ENCODE data around the gene GATAD2A.

The GATAD2A gene

DNA sequence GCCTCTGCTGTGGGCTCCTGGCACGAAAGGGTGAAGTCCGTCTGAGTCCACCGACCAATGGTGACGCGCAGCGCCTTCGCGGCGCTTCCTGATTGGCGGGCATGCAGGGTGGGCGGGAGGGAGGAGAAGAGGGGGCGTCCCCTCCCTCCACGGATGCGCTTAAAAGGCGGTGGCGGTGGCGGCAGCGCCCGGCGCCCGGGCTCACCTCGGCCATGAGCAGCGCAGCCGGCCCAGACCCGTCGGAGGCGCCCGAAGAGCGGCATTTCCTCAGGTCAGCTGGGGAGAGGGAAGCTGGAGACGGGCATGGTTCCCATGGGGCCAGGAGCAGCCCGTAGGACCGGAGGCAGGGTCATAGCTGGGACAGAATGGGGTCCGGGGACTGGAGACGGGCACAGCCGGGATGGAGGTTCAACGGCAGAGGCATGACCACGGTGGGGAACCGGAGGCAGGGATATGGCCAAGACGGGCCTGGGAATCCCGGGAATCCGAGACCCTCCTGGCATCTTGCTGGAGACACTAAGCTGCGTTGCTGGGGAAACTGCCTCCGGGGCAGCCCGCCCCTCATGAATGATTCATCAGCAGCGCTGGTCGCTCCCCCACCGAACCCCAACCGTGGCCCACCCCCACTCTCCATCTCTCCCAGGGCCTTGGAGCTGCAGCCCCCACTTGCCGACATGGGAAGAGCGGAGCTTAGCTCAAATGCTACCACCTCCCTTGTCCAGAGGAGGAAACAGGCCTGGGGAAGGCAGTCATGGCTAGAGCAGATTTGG, 123.4 kb downstream of the GATAD2A start, which contains the start of gene YJEFN3:
YJEFN3 (plus strand) TSS at position 191 of the 770 bp plus-strand sequence; CDS start at position 213, 22 bp downstream.
- no peak for DNase-seq (ENCODE audit: low read depth in 3 of 3, low spot score in 1 of 3)

DNA sequence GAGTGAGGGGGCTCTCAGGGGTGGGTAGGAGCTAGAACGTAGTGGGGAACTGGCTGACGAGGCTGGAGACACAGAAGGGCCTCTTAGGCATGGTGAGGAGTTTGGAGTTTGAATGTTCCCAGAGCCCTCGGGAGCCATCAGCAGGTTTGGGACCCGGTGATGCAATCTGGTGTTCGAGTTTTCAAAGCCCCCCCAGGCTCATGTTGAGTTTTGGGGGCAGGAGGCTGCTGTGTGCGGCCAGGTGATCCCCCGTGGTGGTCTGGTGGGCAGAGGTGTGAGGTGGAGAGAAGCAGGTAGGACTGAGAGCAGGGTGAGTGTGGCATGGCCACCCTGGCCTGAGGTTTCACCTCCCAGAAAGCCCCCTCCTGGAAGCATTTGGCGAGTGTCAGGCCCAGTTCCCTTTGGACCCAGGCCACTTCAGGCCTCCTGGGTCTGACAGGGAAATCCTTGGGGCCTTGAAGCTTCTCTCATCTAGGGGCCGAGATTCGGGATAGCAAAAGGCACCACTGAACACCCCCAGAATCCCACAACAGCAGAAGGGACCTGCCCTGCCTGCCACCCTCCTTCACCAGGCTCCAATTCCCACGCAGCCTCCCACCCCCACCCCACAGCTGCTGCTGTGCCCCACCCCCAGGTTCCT, 124.4 kb downstream of the GATAD2A start:
- DNase-seq (ENCODE audit: low read depth in 3 of 3, low spot score in 1 of 3): no peak

GRCh38 chr19:19530423-19530804, 124.9 kb downstream of the GATAD2A start:
- DNase-seq (ENCODE audit: low read depth in 3 of 3, low spot score in 1 of 3): no peak

DNA sequence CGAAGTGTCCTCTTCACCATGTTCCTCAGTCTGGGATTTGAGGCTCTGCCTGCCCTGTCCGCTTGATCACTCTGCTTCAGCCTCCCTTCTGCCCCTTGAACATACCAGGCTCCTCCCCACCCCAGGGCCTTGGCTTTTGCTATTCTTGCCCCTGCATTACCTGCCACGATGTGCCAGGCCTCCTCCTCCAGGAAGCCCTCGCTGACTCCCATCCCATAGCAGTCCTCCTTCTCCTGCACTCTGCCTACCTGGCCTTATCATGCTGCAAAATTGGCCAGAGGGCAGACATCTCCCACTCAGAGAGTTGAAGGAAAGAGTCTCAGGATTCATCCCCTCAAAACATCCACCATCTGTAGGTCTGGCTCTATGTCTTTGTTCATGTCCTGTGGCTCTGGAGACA, 125.4 kb downstream of the GATAD2A start:
- DNase-seq (ENCODE audit: low read depth in 3 of 3, low spot score in 1 of 3): no peak

DNA sequence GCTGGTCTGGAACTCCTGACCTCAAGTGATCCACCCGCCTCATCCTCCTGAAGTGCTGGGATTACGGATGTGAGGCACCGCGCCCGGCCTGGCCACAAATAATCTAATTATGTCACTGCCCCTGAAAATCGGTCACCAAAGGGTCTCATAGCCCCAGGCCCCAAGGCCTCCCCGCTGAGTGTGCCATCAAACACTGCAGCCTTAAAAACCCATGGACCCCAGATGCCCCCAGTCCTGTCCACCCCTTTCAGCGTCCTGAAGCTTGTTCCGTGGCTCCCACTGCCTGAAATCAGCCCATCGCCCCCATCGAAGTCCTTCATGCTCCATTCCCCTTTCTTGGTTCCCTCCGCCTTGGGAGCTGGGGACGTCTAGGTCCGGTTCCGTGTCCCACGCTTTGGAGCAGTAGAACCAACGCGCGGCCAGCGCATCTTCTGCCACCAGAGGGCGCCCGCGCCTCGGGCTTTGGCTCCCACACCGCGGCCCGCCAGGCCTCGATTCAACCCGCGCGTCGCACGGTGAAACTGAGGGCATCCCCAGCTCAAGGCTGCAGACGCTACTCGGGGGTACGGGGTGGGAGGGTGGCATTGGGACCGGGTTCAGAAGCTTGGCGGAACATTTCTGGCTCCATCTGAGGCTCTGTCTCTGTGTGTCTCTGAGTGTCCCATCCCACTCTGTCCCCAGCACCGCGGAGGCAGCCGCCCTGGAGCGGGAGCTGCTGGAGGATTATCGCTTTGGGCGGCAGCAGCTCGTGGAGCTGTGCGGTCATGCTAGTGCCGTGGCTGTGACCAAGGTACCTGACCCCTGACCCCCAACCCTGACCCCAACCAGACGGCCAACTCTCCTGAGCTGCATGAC, 126.7 kb downstream of the GATAD2A start:
- DNase-seq (ENCODE audit: low read depth in 3 of 3, low spot score in 1 of 3): peak; percentile 55 to 94 (median 74)

DNA sequence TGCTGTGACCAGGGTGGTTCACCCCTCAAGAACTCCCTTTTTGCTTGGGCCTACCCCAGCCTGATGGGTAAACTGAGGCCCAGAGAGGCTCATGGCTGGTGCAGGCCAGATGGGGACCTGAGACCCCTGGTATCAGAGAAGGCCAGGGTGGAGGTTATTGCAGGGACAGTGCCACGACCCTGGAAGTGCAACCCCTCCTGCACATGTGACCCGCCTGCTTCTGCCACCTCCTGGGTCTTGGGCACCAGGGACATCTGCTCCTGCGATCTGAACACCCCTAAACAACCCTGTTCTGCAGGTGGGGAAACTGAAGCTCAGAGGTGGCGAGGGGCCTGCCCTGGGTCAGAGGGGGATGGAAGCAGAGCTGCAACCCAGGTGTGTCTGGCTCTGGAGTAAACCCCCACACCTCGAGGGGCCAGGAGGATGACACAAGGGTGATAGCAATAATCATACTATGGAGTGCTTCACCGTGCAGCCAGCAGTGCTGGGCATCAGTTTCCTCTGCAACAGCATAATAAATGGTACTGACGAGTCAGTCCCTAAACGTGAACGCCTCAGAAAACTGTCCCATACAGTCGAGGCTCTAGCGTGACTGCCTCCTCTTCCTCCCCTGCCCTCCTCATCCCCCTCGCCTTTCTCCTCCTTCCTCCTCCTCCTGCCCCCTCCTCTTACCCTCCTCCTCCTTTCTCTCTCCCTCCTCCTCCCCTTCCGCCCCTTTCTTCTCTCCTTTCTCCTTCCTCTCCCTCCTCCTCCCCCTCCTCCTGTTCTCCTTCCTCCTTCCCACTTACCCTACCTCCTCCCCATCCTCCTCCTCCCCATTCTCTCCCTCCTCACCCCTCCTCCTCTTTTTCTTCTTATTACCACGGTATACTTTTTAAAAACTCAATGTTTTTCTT, 127.6 kb downstream of the GATAD2A start:
- DNase-seq (ENCODE audit: low read depth in 3 of 3, low spot score in 1 of 3): no peak

- no peak for DNase-seq (ENCODE audit: low read depth in 3 of 3, low spot score in 1 of 3)
These were observed 128.4 kb downstream of the GATAD2A start for GRCh38 chr19:19533841-19534240.

DNA sequence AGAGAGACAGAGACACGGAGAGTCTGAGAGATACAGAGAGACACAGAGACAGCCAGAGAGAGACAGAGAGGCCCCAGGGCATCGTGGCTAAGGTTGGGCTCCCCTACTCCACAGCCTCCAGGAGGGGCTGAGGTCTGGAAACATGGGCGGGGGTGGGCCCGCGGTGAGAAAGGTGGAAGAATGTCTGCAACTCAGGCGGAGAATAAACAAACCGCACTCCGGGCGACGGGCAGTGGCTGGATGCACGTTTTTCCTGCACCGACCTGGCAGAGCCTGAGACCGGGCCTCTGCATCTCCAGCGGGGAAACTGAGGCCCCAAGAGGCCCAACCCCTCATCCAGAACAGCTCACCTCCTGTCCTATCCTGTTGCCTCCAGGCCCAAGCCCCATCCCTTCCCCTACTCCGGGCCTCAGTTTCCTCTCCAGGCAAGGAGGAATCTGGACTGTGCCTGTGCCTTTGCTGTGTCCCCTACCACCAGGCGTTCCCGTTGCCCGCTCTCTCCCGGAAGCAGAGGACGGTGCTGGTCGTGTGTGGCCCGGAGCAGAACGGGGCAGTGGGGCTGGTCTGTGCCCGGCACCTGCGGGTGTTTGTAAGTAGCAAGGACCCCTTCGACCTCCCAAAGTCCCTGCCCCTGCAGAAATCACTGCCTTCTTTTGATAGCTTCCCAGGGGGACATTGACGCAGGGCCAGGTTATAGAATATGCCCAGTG, 129.2 kb downstream of the GATAD2A start:
- no peak for DNase-seq (ENCODE audit: low read depth in 3 of 3, low spot score in 1 of 3)

DNA sequence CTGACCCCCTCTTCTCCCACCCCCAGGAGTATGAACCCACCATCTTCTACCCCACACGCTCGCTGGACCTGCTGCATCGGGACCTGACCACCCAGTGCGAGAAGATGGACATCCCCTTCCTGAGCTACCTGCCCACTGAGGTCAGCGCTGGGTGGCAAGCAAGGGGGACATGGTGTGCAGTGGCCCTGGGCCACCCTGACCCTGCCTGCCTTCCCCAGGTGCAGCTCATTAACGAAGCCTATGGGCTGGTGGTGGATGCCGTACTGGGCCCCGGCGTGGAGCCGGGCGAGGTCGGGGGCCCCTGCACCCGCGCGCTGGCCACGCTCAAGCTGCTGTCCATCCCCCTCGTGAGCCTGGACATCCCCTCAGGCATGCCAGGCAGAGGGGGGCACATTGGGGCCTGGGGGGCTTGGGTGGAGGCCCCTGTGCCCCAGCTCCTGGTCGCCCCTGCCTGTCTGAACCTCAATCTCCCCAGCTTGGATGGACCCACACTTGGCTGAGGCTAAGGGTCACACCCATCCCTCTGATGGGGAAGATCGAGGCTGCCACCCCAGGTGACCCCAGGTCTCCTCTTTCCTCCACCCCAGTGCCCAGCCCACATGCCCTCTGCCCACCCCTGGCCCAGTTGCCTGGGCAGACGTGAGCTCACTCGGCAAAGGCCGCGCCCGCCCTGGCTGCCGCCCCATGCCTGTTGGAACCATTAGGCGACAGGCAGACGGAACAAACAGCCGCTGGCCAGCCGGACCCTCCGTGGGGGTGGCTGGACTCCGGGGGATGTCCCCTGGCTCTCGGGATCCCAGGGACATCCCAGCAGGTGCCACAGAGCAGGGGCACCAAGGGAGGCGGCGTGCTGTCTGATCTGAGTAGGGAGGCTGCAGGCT, 130.1 kb downstream of the GATAD2A start:
- DNase-seq (ENCODE audit: low read depth in 3 of 3, low spot score in 1 of 3): no peak

GRCh38 chr19:19537075-19538048, 131.9 kb downstream of the GATAD2A start:
- no peak for DNase-seq (ENCODE audit: low read depth in 3 of 3, low spot score in 1 of 3)

DNA sequence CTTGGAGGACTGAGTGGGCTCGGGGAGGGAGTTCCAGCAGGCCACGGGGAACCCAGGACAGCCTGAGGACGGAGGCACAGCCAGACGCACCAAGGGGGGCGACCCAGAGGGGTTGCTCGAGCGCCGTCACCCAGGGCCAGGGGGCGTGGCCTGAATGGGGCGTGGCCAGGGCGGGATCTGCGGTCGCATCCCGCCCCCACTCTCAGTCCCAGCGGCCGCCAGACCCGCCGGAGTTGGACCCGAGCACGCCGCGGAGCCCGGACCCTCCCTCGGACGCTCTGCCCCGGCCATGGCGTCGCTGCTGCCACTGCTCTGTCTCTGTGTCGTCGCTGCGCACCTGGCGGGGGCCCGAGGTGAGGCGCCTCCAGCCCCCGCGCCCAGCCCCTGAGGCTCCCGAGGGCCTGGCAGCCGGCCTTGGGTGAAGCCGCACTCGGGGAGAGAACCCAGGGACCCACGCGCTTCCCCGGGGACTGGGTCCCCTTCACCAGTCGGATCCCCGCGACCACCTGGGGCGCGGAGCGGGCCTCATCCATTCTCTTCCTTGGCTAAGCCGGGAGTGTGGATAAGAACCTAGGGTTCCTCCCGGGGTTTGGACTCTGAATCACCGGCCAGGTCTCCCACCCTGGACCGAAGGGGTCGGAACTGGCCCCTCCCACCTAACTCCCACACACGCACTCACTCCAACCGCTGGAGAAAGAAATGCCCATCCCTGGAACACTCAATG, 132.7 kb downstream of the GATAD2A start, which contains the start of gene CILP2:
CILP2 (plus strand) TSS at position 205 of the 724 bp plus-strand sequence; CDS start at position 290, 85 bp downstream.
- no peak for DNase-seq (ENCODE audit: low read depth in 3 of 3, low spot score in 1 of 3)

- no peak for DNase-seq (ENCODE audit: low read depth in 3 of 3, low spot score in 1 of 3)
These were observed 133.3 kb downstream of the GATAD2A start for GRCh38 chr19:19538785-19539166.

DNA sequence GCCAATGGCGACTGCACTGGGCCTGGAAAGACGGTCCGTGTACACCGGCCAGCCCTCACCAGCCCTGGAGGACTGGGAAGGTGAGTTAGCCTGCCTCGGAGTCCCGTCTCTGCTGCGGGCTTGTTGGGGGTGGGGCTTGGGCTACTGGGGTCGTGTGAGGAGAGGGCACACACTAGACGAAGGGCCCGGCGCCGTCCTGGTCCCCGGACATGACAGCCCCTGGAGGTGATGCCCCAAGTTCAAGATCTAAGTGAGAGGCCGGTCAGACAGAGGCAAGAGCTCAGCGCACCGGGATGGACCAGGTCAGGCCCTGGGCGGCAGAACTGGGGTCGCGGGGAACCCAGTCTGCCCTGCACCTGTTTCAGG, 134.2 kb downstream of the GATAD2A start:
- no peak for DNase-seq (ENCODE audit: low read depth in 3 of 3, low spot score in 1 of 3)

GRCh38 chr19:19540064-19540714, 134.7 kb downstream of the GATAD2A start:
- DNase-seq (ENCODE audit: low read depth in 3 of 3, low spot score in 1 of 3): peak in 1 of 3 donors; percentile 59

DNA sequence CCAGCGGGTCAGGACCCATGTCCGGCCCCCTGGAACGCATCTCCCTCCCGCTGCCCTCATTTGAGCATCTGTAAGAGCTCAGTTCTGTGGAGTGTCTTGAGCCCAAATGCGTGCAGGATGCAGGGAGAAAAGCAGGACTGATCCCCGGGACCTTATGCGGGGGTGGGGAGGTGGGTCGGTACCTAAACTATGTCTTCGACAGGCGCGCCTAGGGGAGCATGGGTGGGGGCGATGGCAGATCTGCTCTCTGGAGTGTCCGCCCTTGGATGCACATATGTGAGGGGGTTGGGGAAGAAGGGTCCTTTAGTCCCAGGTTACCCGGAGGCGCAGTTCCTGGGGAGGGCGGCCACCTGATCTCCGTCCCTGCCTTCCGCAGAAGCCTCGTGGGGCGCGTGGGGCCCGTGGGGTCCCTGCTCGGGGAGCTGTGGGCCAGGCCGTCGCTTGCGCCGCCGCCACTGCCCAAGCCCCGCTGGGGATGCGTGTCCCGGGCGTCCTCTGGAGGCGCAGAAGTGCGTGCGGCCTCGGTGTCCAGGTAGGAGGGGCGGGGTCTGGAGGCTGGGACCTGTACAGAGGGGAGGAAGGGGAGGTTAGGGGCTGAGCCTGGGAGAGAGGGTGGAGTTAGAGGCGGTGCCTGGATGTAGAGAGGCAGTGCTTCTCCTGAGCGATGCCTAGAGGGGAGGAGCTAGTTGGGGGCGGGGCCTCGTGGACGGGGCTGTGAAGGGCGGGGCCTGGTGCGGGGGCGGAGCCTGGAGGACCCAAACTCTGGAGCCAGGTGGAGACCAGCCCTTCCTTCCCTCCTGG, 135.4 kb downstream of the GATAD2A start:
- peak; percentile 29 to 72 (median 46) for DNase-seq (ENCODE audit: low read depth in 3 of 3, low spot score in 1 of 3)

DNA sequence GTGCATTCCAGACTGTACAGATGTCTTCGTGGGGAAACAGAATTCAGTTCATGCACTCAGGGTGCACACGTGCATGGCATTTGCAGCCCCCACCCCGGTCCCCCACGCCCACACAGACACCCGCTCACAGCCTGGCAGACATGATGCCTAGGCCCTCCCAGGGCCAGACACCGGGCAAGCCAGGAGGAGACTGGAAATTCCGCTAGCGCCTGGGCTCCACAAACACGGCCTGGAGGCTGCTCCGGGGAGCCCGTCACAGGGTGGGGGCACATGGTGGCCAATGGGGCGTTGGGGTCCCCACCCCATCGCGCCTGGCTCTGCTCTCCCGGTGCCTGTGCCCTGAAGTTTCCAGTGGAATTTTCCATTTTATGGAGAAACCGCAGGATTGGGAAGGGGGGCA, 136.1 kb downstream of the GATAD2A start:
- DNase-seq (ENCODE audit: low read depth in 3 of 3, low spot score in 1 of 3): no peak

Measured in stimulated activated CD4-positive, alpha-beta T cell treated with anti-CD3 and anti-CD28 coated beads, TNF-alpha, amount 100 ng/mL, for 1 hour (primary cell).